HL-60/S4 treated with phorbol 12-myristate 13-acetate at 8.2 ng/mL for 4 days and 3 days (cell line): ENCODE results near the gene ING2.

Source experiments
- in situ Hi-C: fragments of 300-500 bp; cut with MboI; formaldehyde crosslinking; loops from 2 replicates; pipeline ENCODE4 v1.15.0; 2022; ENCODE audit warnings: low sequenced_read_pairs

The ING2 gene

GRCh38 chr4:183499389-183499788 lies 5.5 kb upstream of the ING2 start:
- in situ Hi-C loops: no loop called here

- in situ Hi-C loops: no loop called here
These were observed 5.1 kb upstream of the ING2 start for GRCh38 chr4:183499801-183500200.

GRCh38 chr4:183503497-183504063 lies 1.3 kb upstream of the ING2 start:
- in situ Hi-C loops: no loop called here

GRCh38 chr4:183504064-183504929 lies 561 bp upstream of the ING2 start:
- in situ Hi-C loops: no loop called here

GRCh38 chr4:183505611-183506388 lies 942 bp downstream of the ING2 start:
- in situ Hi-C loops: no loop called here

GRCh38 chr4:183506389-183506735 lies 1.5 kb downstream of the ING2 start:
- in situ Hi-C loops: no loop called here

GRCh38 chr4:183507925-183508696 lies 3.3 kb downstream of the ING2 start:
- in situ Hi-C loops: no loop called here

- in situ Hi-C loops: no loop called here
These were observed 4.0 kb downstream of the ING2 start for GRCh38 chr4:183508697-183509335.

GRCh38 chr4:183515411-183515810 lies 10.6 kb downstream of the ING2 start:
- in situ Hi-C loops: no loop called here

GRCh38 chr4:183517194-183517593 lies 12.3 kb downstream of the ING2 start:
- in situ Hi-C loops: no loop called here

GRCh38 chr4:183517781-183518180 lies 12.9 kb downstream of the ING2 start:
- in situ Hi-C loops: no loop called here

GRCh38 chr4:183522821-183523220 lies 18.0 kb downstream of the ING2 start:
- in situ Hi-C loops: no loop called here

GRCh38 chr4:183527326-183527725 lies 22.5 kb downstream of the ING2 start:
- in situ Hi-C loops: no loop called here

- in situ Hi-C loops: no loop called here
These were observed 28.0 kb downstream of the ING2 start for GRCh38 chr4:183532821-183533220.

GRCh38 chr4:183533698-183534097 lies 28.8 kb downstream of the ING2 start:
- in situ Hi-C loops: no loop called here

- in situ Hi-C loops: no loop called here
These were observed 35.7 kb downstream of the ING2 start for GRCh38 chr4:183540410-183541009.

- in situ Hi-C loops: no loop called here
These were observed 36.3 kb downstream of the ING2 start for GRCh38 chr4:183541010-183541751.

- in situ Hi-C loops: no loop called here
These were observed 36.8 kb downstream of the ING2 start for GRCh38 chr4:183541752-183542040.

- in situ Hi-C loops: no loop called here
These were observed 38.6 kb downstream of the ING2 start for GRCh38 chr4:183543435-183543834.

- in situ Hi-C loops: no loop called here
These were observed 39.3 kb downstream of the ING2 start for GRCh38 chr4:183544109-183544508.
